Measurements from ENCODE around the gene CDPF1.

DNA sequence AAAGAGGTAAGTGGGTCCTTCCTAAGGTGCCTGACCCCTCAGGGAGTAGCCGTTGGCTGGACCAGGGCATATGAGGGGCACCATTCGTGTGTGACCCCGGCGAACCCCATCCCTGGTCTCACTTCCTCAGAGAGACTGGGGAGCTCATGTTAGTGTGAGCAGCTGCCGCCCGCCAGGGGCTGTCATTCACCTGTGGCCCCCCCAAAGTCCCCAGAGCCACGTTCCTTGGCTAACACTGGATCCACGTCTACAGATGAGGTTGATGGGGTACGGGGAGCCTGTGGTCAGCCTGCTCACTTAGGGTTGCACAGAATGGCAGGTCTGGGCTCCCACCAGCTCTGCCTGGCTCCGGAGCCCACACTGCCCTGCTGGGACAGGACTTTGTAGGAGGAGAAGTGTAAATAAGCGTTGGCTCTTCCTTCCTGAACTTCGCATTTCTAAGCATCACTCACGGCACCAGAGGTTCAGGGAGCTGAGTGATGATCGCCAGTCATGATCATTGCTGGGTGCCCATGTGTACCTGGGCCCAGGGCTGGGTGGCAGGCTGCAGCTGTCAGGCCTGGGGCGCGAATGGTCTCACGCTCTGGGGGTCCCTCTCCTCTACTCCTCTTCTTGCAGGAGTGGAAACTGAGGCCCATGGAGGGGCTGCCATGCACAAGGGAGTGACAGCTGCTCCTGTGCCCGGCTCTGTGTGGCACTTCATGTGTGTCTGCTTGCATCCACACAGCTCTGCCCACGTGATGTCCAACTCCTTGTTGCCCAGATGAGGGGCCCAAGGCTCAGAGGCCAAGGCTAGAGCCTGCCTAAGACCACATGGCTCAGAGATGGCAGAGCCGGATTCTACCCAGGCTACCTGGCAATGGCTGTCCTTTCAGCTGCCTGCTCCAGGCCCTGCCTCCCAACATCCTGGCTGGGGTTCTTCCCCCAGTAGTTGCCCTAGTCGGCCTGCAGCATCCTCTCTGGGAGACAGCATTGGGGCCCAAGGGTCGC is 28.9 kb upstream of the CDPF1 start:
- TF ChIP-seq, protein P1, sequence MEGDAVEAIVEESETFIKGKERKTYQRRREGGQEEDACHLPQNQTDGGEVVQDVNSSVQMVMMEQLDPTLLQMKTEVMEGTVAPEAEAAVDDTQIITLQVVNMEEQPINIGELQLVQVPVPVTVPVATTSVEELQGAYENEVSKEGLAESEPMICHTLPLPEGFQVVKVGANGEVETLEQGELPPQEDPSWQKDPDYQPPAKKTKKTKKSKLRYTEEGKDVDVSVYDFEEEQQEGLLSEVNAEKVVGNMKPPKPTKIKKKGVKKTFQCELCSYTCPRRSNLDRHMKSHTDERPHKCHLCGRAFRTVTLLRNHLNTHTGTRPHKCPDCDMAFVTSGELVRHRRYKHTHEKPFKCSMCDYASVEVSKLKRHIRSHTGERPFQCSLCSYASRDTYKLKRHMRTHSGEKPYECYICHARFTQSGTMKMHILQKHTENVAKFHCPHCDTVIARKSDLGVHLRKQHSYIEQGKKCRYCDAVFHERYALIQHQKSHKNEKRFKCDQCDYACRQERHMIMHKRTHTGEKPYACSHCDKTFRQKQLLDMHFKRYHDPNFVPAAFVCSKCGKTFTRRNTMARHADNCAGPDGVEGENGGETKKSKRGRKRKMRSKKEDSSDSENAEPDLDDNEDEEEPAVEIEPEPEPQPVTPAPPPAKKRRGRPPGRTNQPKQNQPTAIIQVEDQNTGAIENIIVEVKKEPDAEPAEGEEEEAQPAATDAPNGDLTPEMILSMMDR (conservative IDR thresholded peaks at IDR 0.05; ENCODE audit: low read depth in 2 of 2) = no peak
- TF ChIP-seq POLR2AphosphoS5 (IDR thresholded peaks at IDR 0.05; ENCODE audit: low read depth) = no peak

Measured in GM23338 (cell line).